IMR-90 (cell line): ENCODE measurements around the gene PRKN. TPM values are rescaled to one million over a fixed set of nuclear protein-coding genes. Genes with fewer than 3 reads are reported as not detected.

ENCODE experiments used
- ATAC-seq: fragments of 200-7000 bp; cut with Tn5 transposase; 2 replicates; pipeline ENCODE4 v1.9.1; 2020; ENCODE audit warnings: low read depth, mild to moderate bottlenecking, moderate library complexity
- BruUV-seq: library from RNA; stranded (reverse); fragments of 400-500 nt; replicated peaks from 2 replicates; lab custom pipeline; 2021; lab: Mats Ljungman, UMichigan
- CTCF ChIA-PET: fragments of 300-600 bp; formaldehyde crosslinking; extraction: SDS; loops from one replicate; lab custom pipeline; 2021; ENCODE audit warnings: antibody characterized with exemption; lab: Yijun Ruan, JAX
- POLR2A ChIA-PET: fragments of 300-600 bp; sonication (Branson Sonifier 250); formaldehyde crosslinking; loops from one replicate; lab custom pipeline; 2022; ENCODE audit warnings: antibody characterized with exemption; ENCODE audit not compliant: unreplicated experiment; lab: Charles Lee
- DNase-seq: peaks from one replicate; pipeline ENCODE4 v3.0.0; 2013
- H2AFZ ChIP-seq: replicated peaks from 2 replicates; pipeline ENCODE3; 2013; ENCODE audit warnings: low read length, mild to moderate bottlenecking; ENCODE audit not compliant: poor library complexity
- H2AK5ac ChIP-seq: 2 replicates; pipeline ENCODE4 v1.6.1; 2013; ENCODE audit warnings: low read depth, low read length, inconsistent platforms
- H2AK9ac ChIP-seq: replicated peaks from 2 replicates; pipeline ENCODE3; 2013; ENCODE audit warnings: mild to moderate bottlenecking, low read depth, low read length, moderate library complexity; ENCODE audit not compliant: poor library complexity
- H2BK120ac ChIP-seq: 2 replicates; pipeline ENCODE4 v1.6.1; 2013; ENCODE audit warnings: low read depth, low read length, inconsistent platforms
- H2BK15ac ChIP-seq: 3 replicates; pipeline ENCODE4 v1.6.1; 2013; ENCODE audit warnings: low read depth, low read length, inconsistent platforms
- H2BK20ac ChIP-seq: 2 replicates; pipeline ENCODE4 v1.6.1; 2013; ENCODE audit warnings: low read depth, mild to moderate bottlenecking, inconsistent platforms, low read length, moderate library complexity
- H2BK5ac ChIP-seq: 2 replicates; pipeline ENCODE4 v1.6.1; 2013; ENCODE audit warnings: mild to moderate bottlenecking, low read depth, low read length, inconsistent platforms; ENCODE audit not compliant: poor library complexity, severe bottlenecking
- H3K14ac ChIP-seq: replicated peaks from 2 replicates; pipeline ENCODE4 v1.6.1; 2013; ENCODE audit warnings: low read depth, low read length, inconsistent platforms
- H3K18ac ChIP-seq: 2 replicates; pipeline ENCODE4 v1.6.1; 2013; ENCODE audit warnings: low read depth, low read length, control low read depth
- H3K23ac ChIP-seq: 2 replicates; pipeline ENCODE4 v1.6.1; 2013; ENCODE audit warnings: low read depth, low read length, inconsistent platforms
- H3K27ac ChIP-seq: 2 replicates; pipeline ENCODE4 v1.5.1; 2013; ENCODE audit warnings: mild to moderate bottlenecking, control low read depth, low read length; ENCODE audit not compliant: insufficient read depth
- H3K27me3 ChIP-seq: 2 replicates; pipeline ENCODE4 v1.6.1; 2013; ENCODE audit warnings: low read length; ENCODE audit not compliant: control insufficient read depth, insufficient read depth
- H3K36me3 ChIP-seq: 2 replicates; pipeline ENCODE4 v1.6.1; 2013; ENCODE audit warnings: low read length, mixed read lengths; ENCODE audit not compliant: control insufficient read depth, insufficient read depth
- H3K4ac ChIP-seq: 2 replicates; pipeline ENCODE4 v1.6.1; 2013; ENCODE audit warnings: low read depth, low read length, inconsistent platforms
- H3K4me1 ChIP-seq: 2 replicates; pipeline ENCODE4 v1.6.1; 2013; ENCODE audit warnings: low read length, mixed read lengths; ENCODE audit not compliant: control insufficient read depth, insufficient read depth
- H3K4me2 ChIP-seq: 2 replicates; pipeline ENCODE4 v1.6.1; 2013; ENCODE audit warnings: low read depth, mild to moderate bottlenecking, control low read depth, low read length, moderate library complexity
- H3K4me3 ChIP-seq: 2 replicates; pipeline ENCODE4 v1.5.1; 2013; ENCODE audit warnings: low read depth, mild to moderate bottlenecking, control low read depth, low read length, moderate library complexity; ENCODE audit not compliant: insufficient read depth
- H3K56ac ChIP-seq: 2 replicates; pipeline ENCODE4 v1.6.1; 2013; ENCODE audit warnings: low read length, inconsistent platforms; ENCODE audit not compliant: insufficient read depth; ENCODE audit errors: extremely low read depth
- H3K79me1 ChIP-seq, 2 experiments: 2 replicates each; pipeline ENCODE4 v1.6.1; 2013; ENCODE audit warnings: low read length in 2 of 2, inconsistent platforms in 1 of 2, low read depth in 1 of 2
- H3K9ac ChIP-seq: 2 replicates; pipeline ENCODE4 v1.6.1; 2013; ENCODE audit warnings: low read depth, low read length, control low read depth
- H3K9me1 ChIP-seq: 2 replicates; pipeline ENCODE4 v1.6.1; 2013; ENCODE audit warnings: low read length, inconsistent platforms; ENCODE audit not compliant: insufficient read depth
- H3K9me3 ChIP-seq: 2 replicates; pipeline ENCODE4 v1.6.1; 2013; ENCODE audit warnings: low read length; ENCODE audit not compliant: control insufficient read depth, insufficient read depth
- H4K20me1 ChIP-seq: 2 replicates; pipeline ENCODE4 v1.6.1; 2013; ENCODE audit warnings: low read length, inconsistent platforms; ENCODE audit not compliant: insufficient read depth
- H4K5ac ChIP-seq: 2 replicates; pipeline ENCODE4 v1.6.1; 2013; ENCODE audit warnings: mild to moderate bottlenecking, low read depth, low read length, control low read depth
- H4K8ac ChIP-seq, 2 experiments: 2 replicates each; pipeline ENCODE4 v1.6.1; 2013; ENCODE audit warnings: low read depth in 2 of 2, low read length in 2 of 2, control low read depth in 1 of 2, inconsistent platforms in 1 of 2
- H4K91ac ChIP-seq: 2 replicates; pipeline ENCODE4 v1.6.1; 2013; ENCODE audit warnings: low read depth, low read length, inconsistent platforms; ENCODE audit not compliant: insufficient read depth
- MAFK ChIP-seq: IDR thresholded peaks from 2 replicates; pipeline ENCODE4 v1.6.1; 2012; ENCODE audit warnings: low read depth, low read length, improper control_type of control experiment
- MAZ ChIP-seq: IDR thresholded peaks from 2 replicates; pipeline ENCODE4 v1.6.1; 2012; ENCODE audit warnings: low read depth, mild to moderate bottlenecking, low read length, improper control_type of control experiment, moderate library complexity, borderline replicate concordance
- WGBS, 2 experiments: methylation state at CpG; one replicate each; pipeline versions ENCODE4 v1.1.5 to v1.1.7; 2013; ENCODE audit warnings: missing lambda C conversion rate in 2 of 2; ENCODE audit not compliant: insufficient read length in 1 of 2; ENCODE audit errors: extremely low coverage in 2 of 2; 5-methylcytosine and 5-hydroxymethylcytosine counted together
- dilution Hi-C: fragments of 300-500 bp; cut with HindIII; formaldehyde crosslinking; loops from one replicate; pipeline ENCODE4 v1.14.3; 2018; ENCODE audit warnings: low sequenced_read_pairs; ENCODE audit not compliant: unreplicated experiment
- in situ Hi-C: fragments of 300-500 bp; cut with MboI; formaldehyde crosslinking; loops from 3 replicates; pipeline ENCODE4 v1.14.3; 2019; ENCODE audit warnings: low sequenced_read_pairs, inconsistent platforms, mixed read lengths
- intact Hi-C: fragments of 100-400 bp; cut with micrococcal nuclease; formaldehyde crosslinking; loops from 2 replicates; pipeline ENCODE4 v1.10.0; 2022
- polyA plus RNA-seq, 3 experiments: library from polyadenylated mRNA; depleted of rRNA; stranded (reverse); fragments of >200 nt; gene quantifications; 2 replicates each; pipeline ENCODE4 v1.2.3, GENCODE V29; 2012; ENCODE audit warnings: low replicate concordance in 1 of 3
- total RNA-seq: library from RNA; depleted of rRNA; stranded (reverse); fragments of >200 nt; gene quantifications from 2 replicates; pipeline ENCODE4 v1.2.3, GENCODE V29; 2012

PRKN gene
- total and polyA plus RNA-seq, 2 of the 4 experiments (the other 2 are of a cell fraction), result 0.15 to 0.18 TPM

- dilution Hi-C loops, result no loop called here
- H3K36me3 ChIP-seq, result no peaks in the 10 kb centered on the region
- H3K4me3 ChIP-seq, result no peak overlapping the region
- intact Hi-C loops, result no loop called here
- H3K27ac ChIP-seq, result no peak overlapping the region
- H2AFZ ChIP-seq, result no peak overlapping the region
- no peak overlapping the region for H3K18ac ChIP-seq
- H3K14ac ChIP-seq, result no peak overlapping the region
- H2BK5ac ChIP-seq, result no peak overlapping the region
- no peak overlapping the region for H4K5ac ChIP-seq
- no peak overlapping the region for H4K8ac ChIP-seq
- POLR2A ChIA-PET, result no interaction called here
- H2BK120ac ChIP-seq, result no peak overlapping the region
- H3K79me1 ChIP-seq, result no peaks in the 10 kb centered on the region
- in situ Hi-C loops, result no loop called here
- ATAC-seq (no peak), DNase-seq (no peak)
- H3K4ac ChIP-seq, result no peak overlapping the region
- H3K9ac ChIP-seq, result no peak overlapping the region
- TF ChIP-seq MAZ (no peak), MAFK (no peak)
- H4K91ac ChIP-seq, result no peak overlapping the region
- no TSS peak for BruUV-seq
- H4K20me1 ChIP-seq, result no peaks in the 10 kb centered on the region
- H3K27me3 ChIP-seq, result no peaks in the 10 kb centered on the region
- no peak overlapping the region for H3K4me2 ChIP-seq
- H3K9me3 ChIP-seq, result no peaks in the 10 kb centered on the region
- no peak overlapping the region for H2AK9ac ChIP-seq
- no peaks in the 10 kb centered on the region for H3K4me1 ChIP-seq
- no peak overlapping the region for H3K56ac ChIP-seq
- WGBS, 2 experiments, result 60% methylated on average over 1 of the region's 3 CpGs; no CpG with 5 or more reads in 1 of the 2 experiments
- no peak overlapping the region for H2AK5ac ChIP-seq
- H3K9me1 ChIP-seq, result no peaks in the 10 kb centered on the region
- CTCF ChIA-PET, result no interaction called here
- no peak overlapping the region for H2BK15ac ChIP-seq
- no peak overlapping the region for H2BK20ac ChIP-seq
- no peak overlapping the region for H3K23ac ChIP-seq
These were observed 1380.8 kb downstream of the PRKN start for GRCh38 chr6:161346717-161347116.
